Measurements from ENCODE around the gene GNG7.

DNA sequence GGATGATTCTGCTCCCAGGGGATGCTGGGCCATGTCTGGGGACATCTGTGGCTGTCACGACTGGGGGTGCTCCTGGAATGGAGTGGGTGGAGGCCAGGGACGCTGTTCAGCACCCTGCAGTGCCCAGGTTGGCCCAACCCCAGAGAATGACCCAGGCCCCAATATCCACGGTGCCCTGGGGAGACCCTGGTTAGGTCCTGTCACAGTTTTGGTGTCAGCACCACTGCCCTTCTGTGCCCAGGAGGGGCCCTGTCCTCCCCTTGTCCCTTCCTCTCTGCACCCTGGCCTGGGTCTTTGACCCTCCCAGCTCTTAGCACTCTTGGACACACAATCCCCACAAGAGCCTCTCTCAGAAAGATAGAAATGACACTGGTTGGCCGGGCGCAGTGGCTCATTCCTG, 141.3 kb downstream of the GNG7 start:
- TF ChIP-seq POLR2AphosphoS5 (IDR thresholded peaks at IDR 0.05) (no peak), CTCF (IDR thresholded peaks at IDR 0.05) (no peak), EP300 (IDR thresholded peaks at IDR 0.05) (no peak)

Data from suprapubic skin (tissue), 4 donors.